ENCODE data around the gene CBX6. TPM values are rescaled to one million over a fixed set of nuclear protein-coding genes. Genes with fewer than 3 reads are reported as not detected.
A peak's percentile ranks its signal among the peaks of the same experiment; 100 is the strongest.

Gene CBX6
- total and polyA plus RNA-seq, 4 donors: 14.6 to 79.2 (median 23.3) TPM

DNA sequence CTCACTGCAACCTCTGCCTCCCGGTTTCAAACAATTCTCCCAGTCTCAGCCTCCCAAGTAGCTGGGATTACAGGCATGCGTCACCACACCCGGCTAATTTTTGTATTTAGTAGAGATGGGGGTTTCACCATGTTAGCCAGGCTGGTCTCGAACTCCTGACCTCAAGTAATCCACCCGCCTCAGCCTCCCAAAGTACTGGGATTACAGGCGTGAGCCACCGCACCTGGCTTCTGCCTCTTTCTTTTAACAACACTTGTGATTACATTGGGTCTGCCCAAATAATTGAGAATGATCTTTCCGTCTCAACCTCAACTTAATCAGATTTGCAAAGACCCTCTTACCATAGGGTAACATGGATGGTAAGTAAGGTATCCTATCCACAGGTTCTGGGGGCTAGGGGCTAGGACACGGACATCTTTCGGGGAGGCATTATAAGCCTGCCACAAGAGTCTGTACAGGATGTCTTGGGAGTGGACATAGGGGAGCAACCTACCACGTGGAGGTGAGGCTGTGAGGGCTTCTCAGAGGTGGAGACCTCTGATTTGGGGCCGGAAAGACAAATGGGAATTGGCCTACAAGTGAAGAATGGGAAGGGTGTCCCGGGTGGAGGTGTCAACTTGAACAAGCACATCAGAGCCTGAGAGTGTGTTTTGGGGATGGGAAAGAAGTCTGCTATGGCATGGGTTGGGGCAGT is 2.7 kb upstream of the CBX6 start:
- no peak overlapping the region for H3K27ac ChIP-seq (ENCODE audit: low read depth in 1 of 2, low read length in 1 of 2)
- peaks cover 0 to 3% (median 1%) of the 10 kb centered on the region in 4 donors for H3K36me3 ChIP-seq (ENCODE audit: control insufficient read depth in 4 of 4, insufficient read depth in 4 of 4, low read length in 4 of 4)
- H3K9me3 ChIP-seq (ENCODE audit: control insufficient read depth in 4 of 4, insufficient read depth in 3 of 4, low read length in 3 of 4): no peaks in the 10 kb centered on the region
- H3K4me3 ChIP-seq: no peak overlapping the region
- H3K9ac ChIP-seq (ENCODE audit: insufficient read depth in 1 of 2, low read length in 2 of 2): no peak overlapping the region
- ATAC-seq (ENCODE audit: insufficient read depth, low FRiP score): no peak
- peak in 1 of 3 donors; percentile 9 for DNase-seq
- 93 to 95% methylated on average over 13 of the region's 13 CpGs for WGBS, 2 donors
- peaks cover 0 to 23% (median 9%) of the 10 kb centered on the region in 5 donors for H3K4me1 ChIP-seq (ENCODE audit: control insufficient read depth in 5 of 5, insufficient read depth in 5 of 5, low read length in 5 of 5)
- TF ChIP-seq, protein P1, sequence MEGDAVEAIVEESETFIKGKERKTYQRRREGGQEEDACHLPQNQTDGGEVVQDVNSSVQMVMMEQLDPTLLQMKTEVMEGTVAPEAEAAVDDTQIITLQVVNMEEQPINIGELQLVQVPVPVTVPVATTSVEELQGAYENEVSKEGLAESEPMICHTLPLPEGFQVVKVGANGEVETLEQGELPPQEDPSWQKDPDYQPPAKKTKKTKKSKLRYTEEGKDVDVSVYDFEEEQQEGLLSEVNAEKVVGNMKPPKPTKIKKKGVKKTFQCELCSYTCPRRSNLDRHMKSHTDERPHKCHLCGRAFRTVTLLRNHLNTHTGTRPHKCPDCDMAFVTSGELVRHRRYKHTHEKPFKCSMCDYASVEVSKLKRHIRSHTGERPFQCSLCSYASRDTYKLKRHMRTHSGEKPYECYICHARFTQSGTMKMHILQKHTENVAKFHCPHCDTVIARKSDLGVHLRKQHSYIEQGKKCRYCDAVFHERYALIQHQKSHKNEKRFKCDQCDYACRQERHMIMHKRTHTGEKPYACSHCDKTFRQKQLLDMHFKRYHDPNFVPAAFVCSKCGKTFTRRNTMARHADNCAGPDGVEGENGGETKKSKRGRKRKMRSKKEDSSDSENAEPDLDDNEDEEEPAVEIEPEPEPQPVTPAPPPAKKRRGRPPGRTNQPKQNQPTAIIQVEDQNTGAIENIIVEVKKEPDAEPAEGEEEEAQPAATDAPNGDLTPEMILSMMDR (IDR thresholded peaks at IDR 0.05; ENCODE audit: control extremely low read depth, extremely low read depth): no peak
- no peaks in the 10 kb centered on the region for H3K27me3 ChIP-seq (ENCODE audit: control insufficient read depth in 3 of 3, insufficient read depth in 3 of 3, low read length in 2 of 3)

DNA sequence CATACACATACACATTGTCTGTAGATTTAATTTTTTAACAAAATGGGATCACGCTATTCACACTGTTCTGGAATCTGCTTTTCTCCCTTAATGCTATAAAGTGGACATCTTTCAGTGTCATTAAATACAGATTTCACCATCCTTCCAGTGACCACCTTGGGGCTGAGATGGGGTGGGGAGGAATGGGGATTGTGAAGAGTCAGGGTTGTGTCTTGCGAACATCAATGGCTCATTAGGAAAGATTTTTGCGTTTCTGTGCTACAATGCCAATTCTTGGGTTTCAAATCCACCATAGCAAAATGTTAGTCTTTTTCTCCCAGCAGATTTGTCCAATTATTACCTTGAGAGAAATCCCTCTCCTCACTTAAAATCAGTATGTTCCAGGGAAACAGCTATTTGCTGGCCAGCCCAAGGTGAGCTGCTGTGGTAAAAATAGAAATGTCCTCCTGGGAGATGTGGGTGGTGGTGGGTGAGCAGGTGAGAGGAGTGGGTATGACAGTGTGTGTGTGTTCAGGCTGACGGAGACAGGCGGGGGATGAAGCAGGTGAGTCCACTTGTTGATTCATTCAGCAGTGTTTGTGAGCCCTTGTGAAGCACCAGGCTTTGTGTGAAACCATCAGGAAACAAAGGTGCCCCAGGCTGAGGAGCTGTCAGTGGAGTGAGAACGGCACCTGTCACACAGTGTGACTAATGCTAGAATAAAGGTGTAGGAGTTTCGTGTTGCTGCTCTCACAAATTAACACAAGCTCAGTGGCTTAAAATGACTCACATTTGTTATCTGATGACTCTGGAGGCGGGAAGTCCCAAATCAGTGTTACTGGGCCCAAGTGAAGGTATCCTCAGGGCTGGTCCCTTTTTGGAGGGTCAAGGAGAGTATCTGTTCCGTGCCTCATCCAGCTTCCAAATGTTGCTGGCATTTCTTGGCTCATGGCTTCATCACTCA is 1.7 kb upstream of the CBX6 start:
- DNase-seq (peak in 1 of 3 donors; percentile 10), ATAC-seq (ENCODE audit: insufficient read depth, low FRiP score) (no peak)
- no peak overlapping the region for H3K27ac ChIP-seq (ENCODE audit: low read depth in 1 of 2, low read length in 1 of 2)
- H3K4me1 ChIP-seq (ENCODE audit: control insufficient read depth in 5 of 5, insufficient read depth in 5 of 5, low read length in 5 of 5): peaks cover 0 to 32% (median 9%) of the 10 kb centered on the region in 5 donors
- H3K9ac ChIP-seq (ENCODE audit: insufficient read depth in 1 of 2, low read length in 2 of 2): peak overlapping the region; percentile 66 to 72
- 75 to 88% methylated on average over 9 of the region's 9 CpGs for WGBS, 2 donors
- H3K27me3 ChIP-seq (ENCODE audit: control insufficient read depth in 3 of 3, insufficient read depth in 3 of 3, low read length in 2 of 3): no peaks in the 10 kb centered on the region
- H3K9me3 ChIP-seq (ENCODE audit: control insufficient read depth in 4 of 4, insufficient read depth in 3 of 4, low read length in 3 of 4): no peaks in the 10 kb centered on the region
- H3K36me3 ChIP-seq (ENCODE audit: control insufficient read depth in 4 of 4, insufficient read depth in 4 of 4, low read length in 4 of 4): peaks cover 0 to 10% (median 3%) of the 10 kb centered on the region in 4 donors
- H3K4me3 ChIP-seq: no peak overlapping the region
- TF ChIP-seq, protein P1 (IDR thresholded peaks at IDR 0.05; ENCODE audit: control extremely low read depth, extremely low read depth): no peak

DNA sequence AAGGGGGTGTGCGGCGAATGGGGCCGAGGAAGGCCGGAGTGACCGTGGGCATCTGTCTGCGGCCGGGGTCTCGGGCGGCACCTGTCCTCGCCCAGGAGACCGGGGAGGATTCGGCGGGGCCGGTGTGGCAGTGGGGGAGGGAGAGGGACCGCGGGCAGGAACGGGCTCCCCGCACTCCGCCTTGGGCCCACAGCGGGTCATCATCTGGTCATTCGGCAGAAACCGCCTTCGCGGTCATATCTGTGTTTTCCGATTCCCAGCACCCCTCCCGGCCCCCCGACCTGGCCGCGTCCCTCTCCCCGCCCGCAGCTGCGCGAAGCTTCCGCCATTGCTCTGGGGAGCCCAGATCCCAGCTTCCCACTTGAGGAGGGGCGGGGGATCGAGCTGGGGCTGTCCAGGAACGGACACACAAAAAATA is 824 bp upstream of the CBX6 start:
- peak; percentile 13 for ATAC-seq (ENCODE audit: insufficient read depth, low FRiP score)
- WGBS, 2 donors: 0 to 1% methylated on average over 30 to 37 of the region's 37 CpGs
- Histone ChIP-seq H3K9me3 (ENCODE audit: control insufficient read depth in 4 of 4, insufficient read depth in 3 of 4, low read length in 3 of 4) (no peaks in the 10 kb centered on the region), H3K36me3 (ENCODE audit: control insufficient read depth in 4 of 4, insufficient read depth in 4 of 4, low read length in 4 of 4) (peaks cover 0 to 15% (median 9%) of the 10 kb centered on the region in 4 donors), H3K27me3 (ENCODE audit: control insufficient read depth in 3 of 3, insufficient read depth in 3 of 3, low read length in 2 of 3) (no peaks in the 10 kb centered on the region), H3K9ac (ENCODE audit: insufficient read depth in 1 of 2, low read length in 2 of 2) (peak overlapping the region; percentile 69 to 72), H3K4me3 (peak overlapping the region; percentile 75), H3K4me1 (ENCODE audit: control insufficient read depth in 5 of 5, insufficient read depth in 5 of 5, low read length in 5 of 5) (peaks cover 0 to 34% (median 9%) of the 10 kb centered on the region in 5 donors), H3K27ac (ENCODE audit: low read depth in 1 of 2, low read length in 1 of 2) (peak overlapping the region; percentile 93 to 94)
- TF ChIP-seq, protein P1 (IDR thresholded peaks at IDR 0.05; ENCODE audit: control extremely low read depth, extremely low read depth): no peak
- peak; percentile 76 to 80 (median 80) for DNase-seq
